Skeletal muscle satellite cell (primary cell): Measurements from ENCODE around the gene RGS21.

Source experiments
- H3K27me3 ChIP-seq: 2 replicates; pipeline ENCODE4 v1.7.0; 2013; ENCODE audit warnings: low read length; ENCODE audit not compliant: control insufficient read depth, insufficient read depth
- H3K36me3 ChIP-seq: 2 replicates; pipeline ENCODE4 v1.7.0; 2013; ENCODE audit warnings: mild to moderate bottlenecking, control low read depth, low read length; ENCODE audit not compliant: insufficient read depth
- H3K4me1 ChIP-seq: 2 replicates; pipeline ENCODE4 v1.7.0; 2013; ENCODE audit warnings: low read length; ENCODE audit not compliant: control insufficient read depth, insufficient read depth
- H3K4me2 ChIP-seq: 2 replicates; pipeline ENCODE4 v1.7.0; 2013; ENCODE audit warnings: mild to moderate bottlenecking, low read length
- H3K4me3 ChIP-seq: 2 replicates; pipeline ENCODE4 v1.7.0; 2013; ENCODE audit warnings: low read length
- H3K9ac ChIP-seq: 2 replicates; pipeline ENCODE4 v1.7.0; 2013; ENCODE audit warnings: mild to moderate bottlenecking, low read depth, low read length, moderate library complexity
- H3K9me3 ChIP-seq: replicated peaks from 2 replicates; pipeline ENCODE4 v1.7.0; 2013; ENCODE audit warnings: mild to moderate bottlenecking, control low read depth, low read length

The RGS21 gene

DNA sequence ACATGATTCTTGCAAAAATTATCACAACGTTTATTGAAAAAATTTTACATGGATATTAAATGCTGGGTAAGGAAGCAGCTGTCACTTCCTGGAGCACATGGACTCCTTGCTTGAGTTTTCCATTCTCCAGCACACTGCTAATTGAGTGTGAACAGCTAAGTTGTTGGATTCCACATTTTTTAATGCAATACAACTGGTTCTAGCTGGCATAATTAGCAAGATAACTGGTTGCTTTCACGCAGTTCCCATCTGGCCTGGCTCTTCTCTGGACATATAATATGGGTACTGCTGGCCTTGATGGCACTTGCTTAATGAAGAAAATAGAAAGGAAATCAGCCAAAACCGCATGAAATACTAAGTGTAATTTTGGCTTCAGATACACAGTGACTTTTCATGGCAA lies 26.6 kb downstream of the RGS21 start:
- H3K9ac ChIP-seq = no peak overlapping the region
- H3K4me1 ChIP-seq = peaks cover 8% of the 10 kb centered on the region
- no peaks in the 10 kb centered on the region for H3K36me3 ChIP-seq
- H3K9me3 ChIP-seq = no peaks in the 10 kb centered on the region
- no peaks in the 10 kb centered on the region for H3K27me3 ChIP-seq
- H3K4me3 ChIP-seq = no peak overlapping the region
- H3K4me2 ChIP-seq = peak overlapping the region; percentile 69

DNA sequence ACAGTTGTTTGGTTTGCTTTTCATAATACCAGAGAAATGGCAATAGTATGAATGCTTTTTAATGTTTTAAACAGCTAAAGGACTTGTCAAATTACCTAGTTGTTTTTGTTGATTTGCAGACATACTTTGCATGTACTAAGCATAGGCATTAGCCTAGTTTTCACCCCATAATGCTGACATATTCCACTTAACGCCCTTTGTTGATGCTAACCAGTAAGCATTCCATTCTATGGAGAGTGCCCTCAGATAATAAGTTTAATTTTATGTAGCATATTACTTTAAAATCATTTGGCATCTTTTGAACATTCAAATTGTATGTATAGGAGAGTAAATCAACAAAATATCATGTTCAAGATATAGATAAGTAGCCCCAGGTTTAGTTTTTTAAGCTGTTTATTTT lies 32.5 kb downstream of the RGS21 start:
- H3K9ac ChIP-seq = no peak overlapping the region
- no peak overlapping the region for H3K4me3 ChIP-seq
- no peaks in the 10 kb centered on the region for H3K36me3 ChIP-seq
- no peaks in the 10 kb centered on the region for H3K9me3 ChIP-seq
- no peak overlapping the region for H3K4me2 ChIP-seq
- H3K27me3 ChIP-seq = no peaks in the 10 kb centered on the region
- no peaks in the 10 kb centered on the region for H3K4me1 ChIP-seq

DNA sequence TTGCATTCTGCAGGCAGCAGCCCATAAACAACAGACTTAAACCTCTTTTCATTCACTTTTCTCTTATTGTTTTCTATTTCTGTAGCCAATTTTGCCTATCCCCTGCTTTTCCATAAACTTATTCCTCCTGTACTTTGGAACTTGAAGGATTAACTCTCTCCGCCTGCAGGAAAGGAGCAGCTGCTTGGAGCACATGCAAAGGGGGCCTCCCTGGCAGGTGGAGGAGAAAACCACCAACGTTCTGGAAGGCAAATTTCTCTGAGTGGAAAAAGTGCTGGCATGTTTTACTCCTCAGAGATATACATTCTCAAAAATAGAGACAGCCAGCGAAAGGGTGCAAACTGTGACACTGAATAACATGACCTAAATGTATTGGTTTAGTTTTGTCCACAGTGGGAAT lies 33.6 kb downstream of the RGS21 start:
- Histone ChIP-seq H3K4me1 (no peaks in the 10 kb centered on the region), H3K9me3 (no peaks in the 10 kb centered on the region), H3K4me3 (no peak overlapping the region), H3K4me2 (no peak overlapping the region), H3K36me3 (no peaks in the 10 kb centered on the region), H3K27me3 (no peaks in the 10 kb centered on the region), H3K9ac (no peak overlapping the region)

DNA sequence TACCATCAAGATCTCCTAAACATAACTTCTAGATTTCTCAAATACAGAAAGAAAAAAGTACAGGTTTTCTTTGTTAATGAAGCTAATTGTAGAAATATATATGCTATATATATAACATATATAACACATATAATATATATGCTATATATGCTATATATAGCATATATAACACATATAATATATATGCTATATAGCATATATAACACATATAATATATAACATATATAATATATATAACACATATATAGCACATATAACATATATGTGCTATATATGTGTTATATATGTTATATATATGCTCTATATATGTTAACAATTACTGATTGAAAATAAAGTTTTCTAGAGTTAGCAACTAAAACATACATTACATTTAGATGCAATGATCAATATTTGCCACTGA lies 34.8 kb downstream of the RGS21 start:
- no peak overlapping the region for H3K9ac ChIP-seq
- H3K36me3 ChIP-seq = no peaks in the 10 kb centered on the region
- no peaks in the 10 kb centered on the region for H3K9me3 ChIP-seq
- H3K4me1 ChIP-seq = no peaks in the 10 kb centered on the region
- no peak overlapping the region for H3K4me2 ChIP-seq
- H3K4me3 ChIP-seq = no peak overlapping the region
- H3K27me3 ChIP-seq = no peaks in the 10 kb centered on the region

DNA sequence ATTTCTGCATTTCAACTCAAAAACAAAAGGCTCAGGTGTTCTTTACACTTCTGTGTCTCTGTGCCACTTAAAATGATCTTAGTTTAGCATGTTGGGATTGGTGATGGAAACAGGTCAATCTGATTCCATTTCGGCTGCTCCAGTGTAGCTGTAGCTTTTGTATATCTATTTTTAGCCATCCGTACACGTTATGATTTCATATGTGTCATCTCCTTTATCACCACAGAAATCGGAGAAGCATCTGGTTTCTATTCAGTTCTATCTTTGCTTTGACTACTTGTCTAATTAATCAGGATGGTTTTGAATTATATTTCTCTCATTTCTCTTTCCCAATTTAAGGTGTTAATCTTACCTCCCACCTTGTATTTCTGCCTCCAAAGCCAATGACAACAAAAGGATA lies 41.1 kb downstream of the RGS21 start:
- Histone ChIP-seq H3K9ac (no peak overlapping the region), H3K4me3 (no peak overlapping the region), H3K27me3 (no peaks in the 10 kb centered on the region), H3K4me2 (no peak overlapping the region), H3K4me1 (no peaks in the 10 kb centered on the region), H3K36me3 (no peaks in the 10 kb centered on the region), H3K9me3 (no peaks in the 10 kb centered on the region)

DNA sequence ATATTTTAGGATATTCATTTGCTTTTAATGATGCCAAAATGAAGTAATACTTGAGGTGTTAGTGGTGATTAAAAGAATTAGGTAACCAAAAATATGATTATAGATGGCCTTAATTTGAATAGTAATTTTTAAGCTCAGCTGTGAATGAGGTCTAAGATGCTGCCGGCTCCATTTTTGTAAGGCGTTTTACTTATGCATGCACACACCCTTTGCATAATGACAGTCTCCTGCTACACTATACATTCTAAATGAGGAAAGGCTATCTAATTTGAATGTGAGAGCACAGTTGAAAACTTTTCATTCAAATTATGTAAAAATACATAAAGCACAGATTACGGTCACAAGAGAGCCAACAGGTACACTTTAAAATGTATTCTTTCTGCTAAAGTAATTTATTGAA lies 41.6 kb downstream of the RGS21 start:
- Histone ChIP-seq H3K9me3 (no peaks in the 10 kb centered on the region), H3K4me3 (no peak overlapping the region), H3K4me2 (no peak overlapping the region), H3K27me3 (no peaks in the 10 kb centered on the region), H3K9ac (no peak overlapping the region), H3K36me3 (no peaks in the 10 kb centered on the region), H3K4me1 (no peaks in the 10 kb centered on the region)

DNA sequence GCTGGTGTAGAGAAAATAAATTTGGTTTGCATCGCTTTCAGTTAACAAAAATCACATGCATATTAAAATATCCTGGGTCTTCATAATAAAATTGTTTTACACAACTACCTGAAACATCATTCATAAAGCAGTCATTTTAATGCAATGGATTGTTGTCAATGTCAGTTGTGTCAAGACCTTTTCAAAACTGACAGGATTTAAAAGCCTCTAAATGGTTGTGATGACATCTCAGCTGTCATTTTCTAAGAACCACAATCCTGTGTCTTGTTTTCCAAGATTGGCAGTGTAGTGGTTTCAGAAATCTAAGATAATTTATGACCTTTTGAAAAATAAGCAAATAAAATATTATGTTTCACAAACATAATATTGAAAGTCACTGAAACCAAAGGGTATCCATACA lies 42.0 kb downstream of the RGS21 start:
- no peaks in the 10 kb centered on the region for H3K4me1 ChIP-seq
- no peak overlapping the region for H3K4me2 ChIP-seq
- H3K9ac ChIP-seq = no peak overlapping the region
- no peak overlapping the region for H3K4me3 ChIP-seq
- no peaks in the 10 kb centered on the region for H3K9me3 ChIP-seq
- H3K36me3 ChIP-seq = no peaks in the 10 kb centered on the region
- H3K27me3 ChIP-seq = no peaks in the 10 kb centered on the region

DNA sequence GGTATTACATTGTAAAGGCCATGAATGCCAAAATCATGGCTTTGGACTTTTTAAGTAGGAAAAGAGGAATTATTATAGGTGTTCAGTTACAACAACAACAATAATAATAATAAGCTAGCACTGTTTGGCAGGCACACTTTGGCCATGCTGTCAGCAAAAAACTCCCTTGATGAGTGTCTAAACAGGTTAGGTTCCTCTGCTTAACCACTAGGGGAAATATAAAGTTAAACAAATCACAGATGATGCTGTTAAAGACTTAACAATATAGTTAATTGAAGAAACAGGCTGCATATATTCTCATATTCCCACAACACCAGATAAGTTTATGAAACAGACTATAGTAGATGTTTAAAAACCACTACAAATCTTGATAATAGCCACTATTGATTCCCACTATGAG lies 46.4 kb downstream of the RGS21 start:
- H3K36me3 ChIP-seq = no peaks in the 10 kb centered on the region
- H3K9me3 ChIP-seq = no peaks in the 10 kb centered on the region
- H3K9ac ChIP-seq = no peak overlapping the region
- no peaks in the 10 kb centered on the region for H3K4me1 ChIP-seq
- H3K4me2 ChIP-seq = no peak overlapping the region
- no peak overlapping the region for H3K4me3 ChIP-seq
- no peaks in the 10 kb centered on the region for H3K27me3 ChIP-seq

DNA sequence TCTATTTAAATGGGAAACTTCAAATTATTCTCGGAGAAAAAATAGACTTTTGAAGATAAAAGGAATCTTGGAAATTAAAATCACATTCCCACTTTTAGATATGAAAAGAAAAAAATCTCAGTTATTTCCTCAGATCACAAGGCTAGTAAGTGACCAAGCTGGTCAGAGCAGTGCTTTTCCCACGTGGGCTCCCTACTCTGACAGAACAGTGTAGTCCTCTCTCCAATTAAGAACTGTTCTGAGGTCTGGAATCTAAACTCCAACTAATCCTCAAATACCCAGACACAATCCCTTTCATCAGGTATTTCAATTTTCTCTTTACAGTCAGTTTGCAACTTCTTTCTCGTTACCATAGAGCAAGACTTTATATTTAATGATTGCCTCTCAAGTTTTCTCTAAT lies 50.6 kb downstream of the RGS21 start:
- H3K4me3 ChIP-seq = no peak overlapping the region
- H3K4me1 ChIP-seq = no peaks in the 10 kb centered on the region
- H3K27me3 ChIP-seq = no peaks in the 10 kb centered on the region
- no peaks in the 10 kb centered on the region for H3K36me3 ChIP-seq
- H3K9me3 ChIP-seq = no peaks in the 10 kb centered on the region
- no peak overlapping the region for H3K9ac ChIP-seq
- no peak overlapping the region for H3K4me2 ChIP-seq

DNA sequence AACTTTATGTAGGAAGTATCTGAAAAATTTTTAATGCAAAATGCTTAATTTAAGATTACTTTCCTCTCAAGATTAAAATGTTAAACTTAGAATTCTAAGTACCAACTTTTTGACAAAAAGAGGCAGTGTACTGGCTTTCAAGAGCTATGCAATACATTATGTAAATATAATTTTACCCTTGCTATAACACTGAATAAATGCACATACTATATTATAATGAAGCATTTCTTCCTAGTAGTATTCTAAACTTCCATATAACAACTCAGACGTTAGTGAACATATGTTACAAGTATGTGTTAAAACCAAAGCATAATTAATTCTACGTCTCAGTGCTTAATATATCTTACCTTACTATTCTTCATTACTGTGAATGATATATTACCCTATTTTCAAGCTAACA lies 58.5 kb downstream of the RGS21 start:
- Histone ChIP-seq H3K36me3 (no peaks in the 10 kb centered on the region), H3K4me2 (no peak overlapping the region), H3K4me3 (no peak overlapping the region), H3K9ac (no peak overlapping the region), H3K27me3 (no peaks in the 10 kb centered on the region), H3K9me3 (no peaks in the 10 kb centered on the region), H3K4me1 (no peaks in the 10 kb centered on the region)

DNA sequence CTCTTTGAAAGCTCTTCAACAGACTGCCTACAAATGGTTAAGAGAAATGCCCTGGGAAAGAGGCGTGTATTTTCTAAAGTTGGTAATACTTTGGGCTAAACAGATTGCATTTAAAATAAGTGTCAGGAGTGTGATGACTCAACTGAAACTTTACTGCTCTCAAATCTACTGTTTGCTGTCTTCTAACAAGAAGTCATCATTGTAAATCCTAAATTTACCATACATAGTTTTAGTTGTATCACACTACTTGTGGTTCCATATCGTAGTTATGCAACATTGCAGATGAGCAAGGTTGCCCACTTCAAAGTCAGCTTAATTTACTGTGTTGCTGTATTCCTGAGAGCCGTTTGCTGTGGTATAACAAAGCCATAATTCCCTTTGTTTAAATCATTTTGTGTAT lies 59.6 kb downstream of the RGS21 start:
- H3K9me3 ChIP-seq = no peaks in the 10 kb centered on the region
- H3K4me1 ChIP-seq = no peaks in the 10 kb centered on the region
- H3K9ac ChIP-seq = no peak overlapping the region
- H3K27me3 ChIP-seq = no peaks in the 10 kb centered on the region
- no peaks in the 10 kb centered on the region for H3K36me3 ChIP-seq
- H3K4me2 ChIP-seq = no peak overlapping the region
- no peak overlapping the region for H3K4me3 ChIP-seq

DNA sequence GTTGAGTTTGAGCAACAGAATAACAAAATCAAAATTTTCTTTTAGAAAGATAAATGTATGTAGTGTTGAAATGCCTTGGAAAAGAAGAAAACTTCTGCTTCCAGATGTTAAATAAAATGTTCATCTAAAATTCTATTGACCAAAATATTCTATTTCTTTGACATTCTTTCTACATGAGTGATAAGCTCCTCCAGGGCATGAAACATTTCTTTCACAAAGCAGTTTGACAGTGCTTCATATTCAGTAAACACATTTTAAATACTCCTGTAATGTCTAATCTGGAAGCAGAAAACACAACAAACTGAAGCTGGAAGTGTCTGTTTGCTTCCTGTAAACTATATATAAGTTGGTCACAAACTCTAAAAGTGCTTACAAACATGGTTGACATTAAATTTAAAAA lies 61.5 kb downstream of the RGS21 start:
- H3K36me3 ChIP-seq = no peaks in the 10 kb centered on the region
- no peaks in the 10 kb centered on the region for H3K9me3 ChIP-seq
- no peak overlapping the region for H3K4me3 ChIP-seq
- no peaks in the 10 kb centered on the region for H3K27me3 ChIP-seq
- no peaks in the 10 kb centered on the region for H3K4me1 ChIP-seq
- no peak overlapping the region for H3K9ac ChIP-seq
- H3K4me2 ChIP-seq = no peak overlapping the region

DNA sequence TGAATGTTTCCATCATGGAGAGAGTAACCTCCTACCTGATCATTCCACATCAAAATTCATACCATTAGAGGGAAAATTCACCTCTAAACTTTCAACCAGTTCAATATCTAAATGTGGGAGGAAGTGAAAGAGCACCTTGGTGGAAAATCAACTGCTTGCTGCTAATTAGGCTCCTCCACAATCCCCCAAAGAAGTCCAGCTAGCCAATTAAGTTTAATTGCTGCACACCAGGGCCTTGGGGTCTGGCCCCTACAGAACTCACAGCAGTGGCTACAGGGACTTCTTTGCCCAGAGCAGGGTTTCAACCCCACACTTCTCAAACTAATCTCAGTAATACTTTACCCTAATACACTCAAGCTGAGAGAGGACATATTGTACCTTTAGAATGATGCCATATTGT lies 62.1 kb downstream of the RGS21 start:
- no peaks in the 10 kb centered on the region for H3K4me1 ChIP-seq
- no peaks in the 10 kb centered on the region for H3K9me3 ChIP-seq
- no peak overlapping the region for H3K4me3 ChIP-seq
- no peaks in the 10 kb centered on the region for H3K27me3 ChIP-seq
- no peak overlapping the region for H3K9ac ChIP-seq
- no peaks in the 10 kb centered on the region for H3K36me3 ChIP-seq
- H3K4me2 ChIP-seq = no peak overlapping the region
